DMS79 (cell line): ENCODE results near the gene CIB2.

Experiments
- DNase-seq: peaks from one replicate; lab custom pipeline; 2025; lab: John Stamatoyannopoulos, UW

CIB2 gene

DNA sequence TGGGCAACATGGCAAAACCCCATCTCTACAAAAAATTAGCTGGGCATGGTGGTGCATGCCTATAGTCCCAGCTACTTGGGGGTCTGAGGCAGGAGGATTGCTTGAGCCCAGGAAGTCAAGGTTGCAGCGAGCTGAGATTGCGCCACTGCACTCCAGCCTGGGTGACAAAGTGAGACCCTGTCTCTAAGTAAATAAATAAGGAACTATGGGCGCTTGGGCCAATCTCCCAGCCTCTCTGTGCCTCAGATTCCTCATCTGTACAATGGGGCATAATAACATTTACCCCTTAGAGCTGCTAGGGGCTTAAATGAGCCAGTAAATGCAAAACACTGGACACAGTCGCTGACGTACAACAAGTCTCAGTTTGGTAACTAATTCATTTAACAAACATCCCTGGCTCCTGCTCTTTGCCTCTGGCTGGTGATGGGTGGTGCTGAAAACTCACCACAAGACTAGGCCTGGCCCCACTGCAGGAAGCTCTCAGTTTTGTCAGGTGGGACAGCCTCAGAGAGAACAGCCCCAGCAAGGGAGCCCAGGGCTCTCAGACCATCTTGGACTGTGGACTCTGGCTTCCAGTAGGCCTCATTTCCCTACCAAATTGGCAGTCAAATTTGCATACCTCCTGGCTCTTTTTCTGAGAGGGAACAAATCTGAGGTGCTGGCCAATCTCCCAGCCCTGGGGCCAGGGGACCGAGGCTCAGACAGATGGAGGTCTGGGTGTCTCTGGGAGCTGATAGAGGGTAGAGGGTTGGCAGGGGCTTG, 47.4 kb downstream of the CIB2 start:
- DNase-seq: no peak

- DNase-seq: no peak
Measured at GRCh38 chr15:78083186-78083585, 48.1 kb downstream of the CIB2 start.

DNA sequence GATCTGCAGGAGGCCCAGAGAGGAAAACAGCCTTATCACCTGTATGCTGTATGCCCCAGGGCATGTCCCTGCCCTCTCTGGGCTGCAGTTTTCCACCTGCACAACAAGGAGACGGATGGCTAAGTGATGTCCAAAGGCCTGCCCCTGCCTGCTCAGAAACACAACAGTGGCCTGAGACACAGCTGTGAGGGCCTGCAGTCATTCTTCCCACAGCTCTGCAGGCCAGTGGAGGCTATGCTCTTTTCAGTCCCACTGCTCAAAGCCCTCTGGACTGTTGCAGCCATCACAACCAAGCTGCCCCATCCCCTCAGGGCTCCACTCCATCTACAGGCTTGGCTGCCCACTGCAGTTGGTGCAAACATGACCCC, 48.5 kb downstream of the CIB2 start:
- no peak for DNase-seq

DNA sequence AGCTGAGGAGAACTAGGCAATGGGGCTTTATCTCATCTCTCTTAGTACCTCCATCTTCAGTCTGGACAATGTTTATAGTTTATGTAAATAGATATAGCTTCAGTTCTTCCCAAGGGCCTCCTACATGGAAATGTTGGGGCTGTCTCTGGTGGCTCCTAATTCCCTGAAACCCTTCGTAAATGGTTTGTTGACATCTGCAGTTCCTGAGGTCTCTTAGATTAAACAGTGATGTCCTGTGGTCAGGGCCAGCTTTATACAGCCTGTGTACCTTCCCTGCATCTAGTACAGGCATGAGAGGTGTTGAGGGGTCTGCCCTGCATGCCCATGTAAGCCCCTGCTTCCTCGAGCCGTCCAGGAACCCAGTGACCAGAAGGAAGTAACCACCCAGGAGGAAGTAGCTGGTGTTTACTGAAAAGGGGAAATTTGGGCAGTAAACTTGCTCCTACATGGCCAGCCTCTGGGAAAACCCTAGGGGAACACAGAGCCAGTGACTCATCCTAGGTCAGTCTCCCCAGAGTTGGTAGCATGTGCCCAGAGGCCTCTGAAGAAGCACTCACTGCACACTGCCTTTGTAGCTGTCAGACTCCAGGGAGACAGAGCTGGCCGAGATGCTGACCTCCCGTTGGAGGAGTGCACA, 49.0 kb downstream of the CIB2 start:
- no peak for DNase-seq

DNA sequence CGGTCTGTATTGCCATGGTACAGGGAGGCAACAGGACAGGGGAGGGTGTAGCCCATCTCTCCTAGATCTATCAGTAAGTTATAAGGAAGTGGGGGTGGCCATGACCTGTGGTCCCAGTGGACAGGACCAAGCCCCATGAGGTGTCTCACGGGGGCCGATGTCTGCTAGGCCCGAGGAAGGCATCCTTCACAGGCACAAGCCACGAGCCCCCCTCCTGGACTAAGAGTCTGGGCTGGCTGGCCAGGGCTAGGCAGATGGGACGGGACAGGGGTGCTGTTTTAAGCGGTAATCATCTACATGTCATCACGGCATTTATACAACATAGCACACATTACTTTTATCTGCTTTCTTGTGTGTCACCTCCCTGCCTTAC, 51.2 kb downstream of the CIB2 start:
- no peak for DNase-seq

GRCh38 chr15:78079298-78080087, 51.8 kb downstream of the CIB2 start:
- no peak for DNase-seq

- DNase-seq: no peak
Measured at GRCh38 chr15:78077871-78078210, 53.4 kb downstream of the CIB2 start.

GRCh38 chr15:78077053-78077870, 54.0 kb downstream of the CIB2 start, which contains the start of gene TBC1D2B:
Gene TBC1D2B, minus strand, starts transcription at chr15:78077711. Its CDS starts 59 bp downstream, at chr15:78077652.
- DNase-seq: no peak

GRCh38 chr15:78076231-78077052, 54.8 kb downstream of the CIB2 start:
- no peak for DNase-seq

- DNase-seq: no peak
Measured at GRCh38 chr15:78075490-78076230, 55.6 kb downstream of the CIB2 start.

GRCh38 chr15:78073046-78073787, 58.0 kb downstream of the CIB2 start:
- DNase-seq: no peak

DNA sequence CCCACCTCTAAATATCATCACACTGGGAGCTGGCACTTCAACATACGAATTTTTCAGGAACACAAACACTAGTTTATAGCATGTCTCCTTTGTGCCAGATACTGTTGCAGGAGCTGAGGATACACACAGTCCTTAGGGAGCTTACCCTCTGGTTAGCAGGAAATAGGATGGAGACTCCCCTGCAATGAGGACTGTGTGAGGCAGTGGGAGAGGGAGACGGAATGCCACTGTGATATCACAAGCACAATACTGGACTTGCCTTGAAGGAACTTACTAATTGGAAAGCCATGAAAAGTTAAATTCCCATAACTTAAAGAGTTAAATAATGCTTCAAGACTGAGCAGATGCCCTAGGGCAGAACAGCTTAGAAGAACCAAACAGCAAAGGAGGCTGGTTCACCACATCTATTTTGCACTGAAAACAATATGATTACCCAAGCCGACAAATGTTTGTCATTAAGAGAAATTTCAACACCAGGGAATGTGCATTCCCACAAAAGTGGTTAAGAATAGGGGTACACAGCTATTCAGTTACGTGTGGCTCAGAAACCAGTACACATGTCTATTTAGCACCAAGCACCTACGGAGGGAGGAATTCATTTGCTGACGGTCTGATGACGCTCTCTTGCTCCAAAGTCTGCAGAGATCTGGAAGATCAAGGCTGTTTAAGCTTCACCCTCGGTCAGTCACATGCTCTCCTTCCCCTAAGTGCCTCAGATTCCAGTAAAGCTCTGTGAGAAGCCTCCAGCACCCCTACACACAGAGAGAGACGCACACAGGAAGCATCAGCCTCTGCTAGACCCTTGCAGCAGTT, 59.0 kb downstream of the CIB2 start:
- no peak for DNase-seq

GRCh38 chr15:78071383-78071782, 59.9 kb downstream of the CIB2 start:
- DNase-seq: no peak

DNA sequence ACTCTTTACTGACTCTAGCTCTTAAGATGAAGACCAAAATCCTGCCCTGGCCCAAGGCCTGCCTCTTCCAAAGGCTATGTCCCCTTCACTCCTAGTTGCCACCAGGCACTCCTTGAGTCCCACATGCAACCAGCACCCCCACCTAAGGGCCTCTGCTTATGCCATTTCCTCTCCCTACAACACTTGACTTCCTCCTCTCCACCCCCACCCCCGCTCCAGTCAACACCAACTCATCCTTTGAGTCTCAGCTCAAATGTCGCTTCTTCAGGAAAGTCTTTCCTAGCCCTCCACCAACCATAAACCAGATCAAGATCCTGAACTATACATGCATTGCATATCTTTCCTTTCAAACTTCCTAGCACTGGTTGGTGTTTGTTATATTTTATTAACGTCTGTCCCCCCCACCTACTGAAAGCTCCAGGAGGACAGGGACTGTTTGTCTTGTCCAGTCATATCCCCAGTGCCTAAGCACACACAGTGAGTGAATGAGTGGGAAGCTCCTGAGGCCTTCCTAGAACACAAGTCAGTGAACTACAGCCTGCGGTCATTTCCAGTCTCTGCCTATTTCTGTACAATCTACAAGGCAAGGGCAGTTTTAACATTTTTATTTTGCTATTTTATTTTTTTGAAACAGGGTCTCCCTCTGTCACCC, 61.1 kb downstream of the CIB2 start:
- no peak for DNase-seq

DNA sequence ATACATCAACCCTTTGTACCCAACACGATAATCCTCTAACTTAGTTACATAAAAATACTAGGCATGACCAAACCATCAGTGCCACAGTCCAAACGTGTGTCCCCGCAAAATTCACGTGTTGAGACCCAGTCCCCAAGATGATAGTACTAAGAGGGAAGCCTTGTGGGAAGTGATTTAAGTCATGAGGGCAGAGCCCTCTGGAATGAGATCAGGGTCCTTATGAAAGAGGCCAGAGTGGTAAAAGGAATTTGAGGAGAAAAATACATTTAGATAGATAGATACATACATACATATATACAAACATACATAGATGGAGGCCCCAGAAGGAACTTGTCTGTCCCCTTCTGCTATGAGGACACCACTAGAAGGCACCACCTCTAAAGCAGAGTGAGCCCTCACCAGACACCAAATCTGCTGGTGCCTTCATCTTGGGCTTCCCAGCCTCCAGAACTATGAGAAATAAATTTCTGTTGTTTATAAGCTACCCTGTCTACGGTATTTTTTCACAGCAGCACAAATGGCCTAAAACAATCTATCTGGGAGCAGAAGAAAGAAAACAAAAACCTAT, 61.7 kb downstream of the CIB2 start:
- DNase-seq: no peak

GRCh38 chr15:78069052-78069414, 62.2 kb downstream of the CIB2 start:
- DNase-seq: no peak

DNA sequence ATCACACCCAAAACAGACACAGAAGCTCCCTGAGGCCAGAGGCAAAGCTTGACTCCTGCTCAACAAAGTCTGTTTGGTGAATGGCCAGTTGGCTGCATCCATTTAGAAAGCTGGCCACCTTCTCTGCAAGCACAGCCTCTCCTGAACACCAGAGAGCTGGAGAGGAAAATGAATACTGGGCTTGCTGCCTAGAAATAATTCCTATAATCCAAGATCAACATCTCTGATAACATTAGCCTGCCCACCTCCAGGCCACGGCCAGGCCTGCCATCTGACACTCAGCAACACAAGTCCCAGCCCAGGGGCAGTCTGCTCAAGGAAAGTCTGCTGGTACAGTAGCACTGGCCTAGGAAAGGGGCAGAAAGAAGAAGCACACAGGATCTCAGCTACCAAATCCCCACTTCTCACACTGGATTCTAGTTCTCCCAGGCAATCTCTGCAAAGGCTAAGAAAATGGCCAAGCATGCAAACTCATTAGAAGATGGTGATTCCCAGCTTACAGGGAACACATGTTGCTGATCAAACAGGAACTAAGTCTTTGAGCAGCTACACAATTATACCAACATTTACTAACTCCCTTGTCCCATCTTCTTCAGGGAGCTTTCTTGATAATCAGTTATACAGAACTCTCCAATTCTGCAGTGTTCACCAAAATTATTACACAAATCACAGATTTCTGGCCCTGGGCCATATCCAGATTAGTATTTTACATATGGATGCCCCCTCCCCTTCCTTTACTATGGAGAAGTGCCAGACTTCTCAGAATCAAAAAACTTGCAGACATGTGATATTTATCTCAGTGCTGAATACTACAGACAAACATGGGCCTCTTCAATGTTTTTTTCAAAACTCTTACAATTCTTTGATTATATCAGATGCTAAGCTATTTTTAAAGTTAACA, 63.7 kb downstream of the CIB2 start:
- DNase-seq: no peak
